SJSA1 (cell line): Measurements from ENCODE around the gene CAMTA1. TPM values are rescaled to one million over a fixed set of nuclear protein-coding genes. Genes with fewer than 3 reads are reported as not detected.

Source experiments
- DNase-seq, 2 experiments: peaks; one replicate each; pipeline ENCODE4 v3.0.0-alpha.2; 2015 to 2020; ENCODE audit warnings: low spot score in 2 of 2, low read depth in 1 of 2
- H3K27ac ChIP-seq: fragments of 250-450 bp; sonication (Bioruptor Pico); 2 replicates; pipeline ENCODE4 v1.5.1; 2020; ENCODE audit warnings: mild to moderate bottlenecking, moderate library complexity
- H3K27me3 ChIP-seq: fragments of 250-450 bp; sonication (Bioruptor Pico); replicated peaks from 2 replicates; pipeline ENCODE4 v1.5.1; 2020; ENCODE audit warnings: mild to moderate bottlenecking, moderate library complexity
- H3K36me3 ChIP-seq: fragments of 250-450 bp; sonication (Bioruptor Pico); 2 replicates; pipeline ENCODE4 v1.5.1; 2020; ENCODE audit warnings: mild to moderate bottlenecking
- H3K4me1 ChIP-seq: fragments of 250-450 bp; sonication (Bioruptor Pico); replicated peaks from 2 replicates; pipeline ENCODE4 v1.6.1; 2021; ENCODE audit warnings: mild to moderate bottlenecking
- H3K4me3 ChIP-seq: fragments of 250-450 bp; sonication (Bioruptor Pico); 2 replicates; pipeline ENCODE4 v1.5.1; 2020; ENCODE audit warnings: mild to moderate bottlenecking
- H3K9me3 ChIP-seq: fragments of 250-450 bp; sonication (Bioruptor Pico); replicated peaks from 2 replicates; pipeline ENCODE4 v1.5.1; 2020; ENCODE audit warnings: mild to moderate bottlenecking
- total RNA-seq: library from RNA; depleted of rRNA; stranded (reverse); fragments of >200 nt; shearing (Covaris generic); gene quantifications from 2 replicates; pipeline ENCODE4 v1.2.3, GENCODE V29; 2014

The CAMTA1 gene
- total RNA-seq, 1 experiment from 2014 or later, result 136 TPM

DNA sequence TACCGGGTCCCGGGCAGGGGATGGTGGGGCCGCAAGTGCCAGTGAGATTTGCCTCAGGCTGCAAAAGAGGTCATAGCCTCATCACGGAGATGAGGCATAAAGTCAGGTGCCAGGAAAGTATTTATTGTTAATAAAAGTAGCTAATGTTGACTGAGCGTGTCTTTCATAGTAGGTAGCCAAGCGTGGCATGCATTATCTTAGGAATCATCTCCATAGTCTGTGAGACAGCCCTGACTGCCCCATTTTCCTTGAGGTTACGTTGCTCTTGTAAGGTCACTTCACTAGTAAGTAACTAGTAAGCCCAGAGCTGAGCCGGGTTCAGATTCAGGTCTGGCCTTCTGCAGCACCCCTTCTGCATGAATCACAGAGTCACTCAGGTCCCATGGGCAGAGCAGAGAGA, 174.2 kb downstream of the CAMTA1 start:
- no peaks in the 10 kb centered on the region for H3K36me3 ChIP-seq

GRCh38 chr1:6960291-6960811, 175.1 kb downstream of the CAMTA1 start:
- peaks cover 3% of the 10 kb centered on the region; the same call in 1 of the 2 replicates for H3K27me3 ChIP-seq
- H3K9me3 ChIP-seq, result no peaks in the 10 kb centered on the region
- H3K4me1 ChIP-seq, result no peaks in the 10 kb centered on the region
- H3K27ac ChIP-seq, result no peak overlapping the region
- no peak overlapping the region for H3K4me3 ChIP-seq
- no peaks in the 10 kb centered on the region for H3K36me3 ChIP-seq
- DNase-seq, result no peak

More for the DNA sequence above, 174.2 kb downstream of the CAMTA1 start:
- Histone ChIP-seq H3K9me3 (no peaks in the 10 kb centered on the region), H3K27ac (no peak overlapping the region), H3K4me1 (no peaks in the 10 kb centered on the region), H3K4me3 (no peak overlapping the region), H3K27me3 (peaks cover 3% of the 10 kb centered on the region; the same call in 1 of the 2 replicates)
- no peak for DNase-seq

GRCh38 chr1:6960860-6961259, 175.6 kb downstream of the CAMTA1 start:
- no peak overlapping the region for H3K4me3 ChIP-seq
- no peaks in the 10 kb centered on the region for H3K9me3 ChIP-seq
- DNase-seq, result no peak
- H3K36me3 ChIP-seq, result no peaks in the 10 kb centered on the region
- H3K27ac ChIP-seq, result no peak overlapping the region
- no peaks in the 10 kb centered on the region for H3K4me1 ChIP-seq
- H3K27me3 ChIP-seq, result peaks cover 3% of the 10 kb centered on the region; the same call in 1 of the 2 replicates

- Histone ChIP-seq H3K27me3 (peaks cover 3% of the 10 kb centered on the region; the same call in 1 of the 2 replicates), H3K4me3 (no peak overlapping the region), H3K36me3 (no peaks in the 10 kb centered on the region), H3K27ac (no peak overlapping the region), H3K4me1 (no peaks in the 10 kb centered on the region), H3K9me3 (no peaks in the 10 kb centered on the region)
- DNase-seq, result no peak
Measured at GRCh38 chr1:6961289-6961688, 176.0 kb downstream of the CAMTA1 start.

DNA sequence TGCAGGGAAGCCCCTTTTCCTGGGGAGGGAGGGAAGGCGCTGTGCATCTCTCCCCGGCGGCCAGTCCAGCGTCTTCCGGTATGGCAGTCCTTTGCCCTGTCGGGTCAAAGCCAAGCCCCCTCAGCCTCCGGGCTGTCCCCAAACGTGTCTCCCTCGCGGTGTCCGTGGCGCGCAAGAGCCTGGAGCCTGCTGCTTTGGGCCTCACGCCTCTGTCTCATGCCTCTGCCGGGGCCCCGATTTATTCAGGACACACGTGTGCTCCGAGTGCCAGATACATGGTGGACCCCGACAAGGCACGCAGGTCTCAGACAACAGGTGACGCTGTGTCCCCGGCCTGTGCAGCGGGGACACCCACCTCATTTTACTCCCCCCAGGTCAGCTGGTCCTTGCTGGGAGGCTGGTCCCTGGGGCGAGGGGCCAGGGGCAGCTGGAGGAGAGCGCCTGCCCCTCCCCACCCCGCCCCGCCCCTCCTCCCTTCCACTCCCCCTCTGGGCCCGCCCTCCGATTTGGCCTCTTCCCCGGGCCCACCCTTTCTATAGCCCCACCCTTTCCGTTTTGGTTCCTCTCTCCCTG, 176.7 kb downstream of the CAMTA1 start:
- Histone ChIP-seq H3K27me3 (peaks cover 3% of the 10 kb centered on the region; the same call in 1 of the 2 replicates), H3K27ac (no peak overlapping the region), H3K4me3 (no peak overlapping the region), H3K36me3 (no peaks in the 10 kb centered on the region), H3K9me3 (no peaks in the 10 kb centered on the region), H3K4me1 (no peaks in the 10 kb centered on the region)
- DNase-seq, result no peak

DNA sequence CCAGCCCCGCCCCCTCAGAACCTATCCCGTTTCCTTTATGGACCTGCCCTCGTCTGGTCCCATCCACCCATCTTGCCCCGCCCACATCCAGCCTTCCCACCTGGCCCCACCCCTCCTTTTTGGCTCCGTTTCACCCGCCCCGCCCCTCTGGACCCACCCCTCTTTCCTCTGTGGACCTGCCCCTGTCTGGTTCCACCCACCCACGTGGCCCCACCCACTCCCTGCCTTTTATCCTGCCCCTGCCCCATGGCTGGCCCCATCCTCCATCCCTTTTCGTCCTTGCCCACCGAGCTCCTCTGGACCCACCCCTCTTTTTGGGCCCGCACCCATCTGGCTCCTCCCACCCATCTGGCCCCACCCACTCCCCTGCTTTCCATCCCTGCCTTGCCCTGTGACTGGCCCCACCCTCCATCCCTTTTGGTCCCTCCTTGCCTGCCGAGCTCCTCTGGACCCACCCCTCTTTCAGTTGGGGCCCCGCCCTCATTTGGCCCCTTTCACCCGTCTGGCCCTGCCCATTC, 177.3 kb downstream of the CAMTA1 start:
- Histone ChIP-seq H3K4me1 (no peaks in the 10 kb centered on the region), H3K36me3 (no peaks in the 10 kb centered on the region), H3K27ac (no peak overlapping the region), H3K27me3 (peaks cover 3% of the 10 kb centered on the region; the same call in 1 of the 2 replicates), H3K4me3 (no peak overlapping the region), H3K9me3 (no peaks in the 10 kb centered on the region)
- no peak for DNase-seq

DNA sequence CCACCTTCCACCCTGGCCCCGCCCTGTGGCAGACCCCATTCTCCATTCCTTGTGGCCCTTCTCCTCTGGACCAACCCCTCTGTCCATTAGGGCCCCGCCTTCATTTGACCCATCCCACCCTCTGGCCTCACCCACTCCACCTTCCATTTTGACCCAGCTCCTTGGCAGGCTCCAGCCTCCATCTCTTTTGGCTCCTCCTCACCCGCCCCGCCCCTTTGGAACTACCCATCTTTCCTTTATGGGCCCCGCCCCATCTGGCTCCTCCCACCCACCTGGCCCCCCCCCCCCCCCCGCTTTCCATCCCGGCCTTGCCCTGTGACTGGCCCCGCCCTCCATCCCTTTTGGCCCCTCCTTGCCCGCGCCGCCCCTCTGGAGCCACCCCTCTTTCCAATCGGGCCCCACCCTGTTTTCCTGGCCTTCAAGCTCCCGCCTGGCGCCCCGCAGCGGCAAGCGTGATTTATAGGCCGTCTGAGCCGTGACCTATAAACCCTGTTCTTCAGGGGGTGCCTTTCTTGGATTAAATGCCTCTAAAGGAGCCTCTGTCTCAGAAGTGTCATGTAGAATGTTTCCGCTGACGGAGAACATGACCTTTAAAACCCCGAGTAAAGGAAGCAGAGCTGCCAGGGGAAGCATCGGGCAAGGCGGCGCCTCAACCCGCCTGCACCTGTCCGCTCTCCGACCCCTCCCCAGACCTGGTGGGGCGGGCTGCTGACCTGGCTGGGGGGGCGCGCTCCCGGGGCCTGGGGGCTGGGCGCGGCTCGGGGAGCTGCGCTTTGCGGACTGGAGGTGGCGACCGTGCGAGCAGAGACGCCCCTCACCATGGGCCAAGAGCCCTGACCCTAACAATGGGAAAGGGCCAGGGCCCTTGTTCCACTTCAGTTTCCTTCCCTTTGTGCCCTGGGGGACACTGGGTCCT, 178.0 kb downstream of the CAMTA1 start:
- no peak overlapping the region for H3K27ac ChIP-seq
- H3K4me1 ChIP-seq, result no peaks in the 10 kb centered on the region
- DNase-seq, result no peak
- H3K9me3 ChIP-seq, result no peaks in the 10 kb centered on the region
- no peaks in the 10 kb centered on the region for H3K36me3 ChIP-seq
- H3K27me3 ChIP-seq, result peaks cover 3% of the 10 kb centered on the region; the same call in 1 of the 2 replicates
- no peak overlapping the region for H3K4me3 ChIP-seq

DNA sequence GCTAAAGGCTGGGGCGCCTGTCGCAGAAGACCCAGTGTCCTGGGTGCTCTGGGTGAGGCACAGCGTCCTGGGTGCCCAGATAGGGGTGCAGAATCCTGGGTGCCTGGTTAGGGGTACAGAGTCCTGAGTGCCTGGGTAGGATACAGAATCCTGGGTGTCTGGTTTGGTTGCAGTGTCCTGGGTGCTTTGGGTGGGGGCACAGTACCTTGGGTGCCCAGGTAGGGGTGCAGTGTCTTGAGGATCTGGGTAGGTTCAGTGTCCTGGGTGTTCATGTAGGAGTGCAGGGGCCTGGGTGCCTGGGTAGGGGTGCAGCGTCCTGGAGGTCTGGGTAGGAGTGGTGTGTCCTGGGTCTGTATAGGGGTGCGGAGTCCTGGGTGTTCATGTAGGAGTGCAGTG, 178.7 kb downstream of the CAMTA1 start:
- DNase-seq, result no peak
- Histone ChIP-seq H3K27me3 (no peaks in the 10 kb centered on the region; the same call in 1 of the 2 replicates), H3K4me3 (no peak overlapping the region), H3K9me3 (no peaks in the 10 kb centered on the region), H3K27ac (no peak overlapping the region), H3K4me1 (no peaks in the 10 kb centered on the region), H3K36me3 (no peaks in the 10 kb centered on the region)

- no peaks in the 10 kb centered on the region for H3K36me3 ChIP-seq
- no peaks in the 10 kb centered on the region for H3K27me3 ChIP-seq
- no peak overlapping the region for H3K4me3 ChIP-seq
- DNase-seq, result no peak
- no peak overlapping the region for H3K27ac ChIP-seq
- no peaks in the 10 kb centered on the region for H3K9me3 ChIP-seq
- no peaks in the 10 kb centered on the region for H3K4me1 ChIP-seq
Measured at GRCh38 chr1:6965083-6965934, 180.1 kb downstream of the CAMTA1 start.

DNA sequence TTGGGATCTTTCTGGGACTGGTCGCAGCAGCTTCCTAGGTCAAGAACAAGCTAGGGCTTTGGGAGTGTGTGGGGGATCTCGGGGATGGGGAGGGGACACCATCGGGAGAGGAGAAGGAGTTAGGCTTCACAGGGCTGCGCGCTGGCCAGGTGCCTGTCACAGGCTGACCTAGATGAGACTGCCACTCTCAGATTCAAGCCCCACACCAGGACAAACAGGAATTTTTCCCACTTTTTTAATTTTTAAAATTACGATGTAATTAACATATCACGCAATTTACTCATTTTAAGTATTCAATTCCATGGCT, 180.6 kb downstream of the CAMTA1 start:
- Histone ChIP-seq H3K4me3 (no peak overlapping the region), H3K27me3 (no peaks in the 10 kb centered on the region), H3K27ac (no peak overlapping the region), H3K9me3 (no peaks in the 10 kb centered on the region), H3K36me3 (no peaks in the 10 kb centered on the region), H3K4me1 (no peaks in the 10 kb centered on the region)
- DNase-seq, result no peak

DNA sequence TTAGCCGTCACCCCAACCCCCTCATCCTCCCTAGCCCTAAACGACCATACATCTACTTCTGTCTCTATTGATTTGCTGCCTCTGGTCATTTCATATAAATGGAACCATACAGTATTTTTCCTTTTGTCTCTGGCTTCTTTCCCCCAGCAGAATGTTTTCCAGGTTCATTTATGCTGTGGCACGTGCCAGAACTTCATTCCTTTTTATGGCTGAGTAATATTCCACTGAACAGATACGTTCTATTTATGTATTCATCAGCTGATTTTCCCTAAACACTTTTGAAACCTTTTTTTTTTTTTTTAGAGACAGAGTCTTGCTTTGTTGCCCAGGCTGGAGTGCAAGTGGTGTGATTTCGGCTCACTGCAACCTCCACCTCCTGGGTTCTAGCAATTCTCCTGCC, 181.1 kb downstream of the CAMTA1 start:
- no peak overlapping the region for H3K27ac ChIP-seq
- no peaks in the 10 kb centered on the region for H3K27me3 ChIP-seq
- no peaks in the 10 kb centered on the region for H3K36me3 ChIP-seq
- H3K4me1 ChIP-seq, result no peaks in the 10 kb centered on the region
- H3K9me3 ChIP-seq, result no peaks in the 10 kb centered on the region
- no peak overlapping the region for H3K4me3 ChIP-seq
- DNase-seq, result no peak

DNA sequence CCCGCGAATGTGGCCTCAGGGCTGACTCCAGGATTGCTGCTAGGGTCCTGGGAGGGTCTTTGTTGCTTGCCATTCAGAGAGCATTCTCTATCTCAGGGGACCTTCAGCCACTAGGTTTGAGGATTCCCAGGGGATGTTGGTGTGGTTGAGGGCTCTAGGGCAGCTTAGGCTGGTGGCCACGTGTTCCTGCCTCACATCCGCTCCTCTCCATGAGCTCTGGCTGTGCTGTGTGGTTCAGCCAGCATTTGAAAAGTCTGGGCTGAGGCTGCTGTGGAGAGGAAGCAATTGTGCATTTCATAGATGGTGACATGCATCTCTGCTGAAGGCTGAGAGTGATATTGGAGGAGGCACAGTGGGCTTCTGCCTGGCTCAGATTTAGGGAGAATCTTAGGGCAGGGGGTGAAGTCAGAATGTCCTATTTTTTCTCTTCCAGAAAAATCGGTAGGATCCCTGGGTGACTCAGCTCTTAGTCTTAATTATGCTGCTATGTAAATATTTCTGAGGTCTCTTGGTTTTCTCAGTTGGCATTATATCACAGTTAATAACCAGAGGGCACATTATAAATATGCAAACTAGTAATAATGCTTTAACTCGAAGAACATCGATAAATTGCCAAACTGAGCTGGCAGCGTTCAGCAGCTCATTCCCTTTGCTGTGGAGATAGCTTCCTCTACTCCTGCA, 182.3 kb downstream of the CAMTA1 start:
- Histone ChIP-seq H3K9me3 (no peaks in the 10 kb centered on the region), H3K36me3 (no peaks in the 10 kb centered on the region), H3K27me3 (no peaks in the 10 kb centered on the region), H3K27ac (no peak overlapping the region), H3K4me3 (no peak overlapping the region), H3K4me1 (no peaks in the 10 kb centered on the region)
- no peak for DNase-seq

DNA sequence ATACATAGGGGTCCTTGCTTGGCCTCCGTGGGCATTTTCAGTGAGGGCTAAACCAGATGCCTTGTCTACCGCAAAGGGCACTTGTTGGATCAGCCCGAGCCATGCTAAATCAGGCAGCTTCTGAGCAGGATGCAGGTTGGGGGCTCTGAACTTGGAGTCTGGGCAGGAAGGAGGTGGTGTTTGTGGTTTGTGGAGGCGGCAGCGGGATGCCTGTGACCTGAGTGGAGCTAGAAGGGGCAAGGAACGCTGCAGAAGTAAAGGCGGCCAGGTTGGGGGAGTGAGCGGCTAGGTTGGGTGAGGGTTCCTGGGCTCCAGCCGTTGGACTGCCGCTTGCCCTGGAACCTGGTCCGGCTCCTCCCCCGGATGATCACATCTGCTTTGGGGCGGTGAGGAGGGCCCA, 183.9 kb downstream of the CAMTA1 start:
- no peaks in the 10 kb centered on the region for H3K27me3 ChIP-seq
- DNase-seq, result no peak
- H3K4me3 ChIP-seq, result no peak overlapping the region

More for the DNA sequence above, 183.9 kb downstream of the CAMTA1 start:
- Histone ChIP-seq H3K27ac (no peak overlapping the region), H3K36me3 (no peaks in the 10 kb centered on the region), H3K9me3 (no peaks in the 10 kb centered on the region), H3K4me1 (no peaks in the 10 kb centered on the region)
